ENCODE measurements around the gene USP31. TPM values are rescaled to one million over a fixed set of nuclear protein-coding genes. Genes with fewer than 3 reads are reported as not detected.

USP31 gene
- total RNA-seq, 3 donors from 2014 or later (not counting 1 experiment from before 2014, with no cell fraction given) = 6.1 to 6.6 (median 6.3) TPM

DNA sequence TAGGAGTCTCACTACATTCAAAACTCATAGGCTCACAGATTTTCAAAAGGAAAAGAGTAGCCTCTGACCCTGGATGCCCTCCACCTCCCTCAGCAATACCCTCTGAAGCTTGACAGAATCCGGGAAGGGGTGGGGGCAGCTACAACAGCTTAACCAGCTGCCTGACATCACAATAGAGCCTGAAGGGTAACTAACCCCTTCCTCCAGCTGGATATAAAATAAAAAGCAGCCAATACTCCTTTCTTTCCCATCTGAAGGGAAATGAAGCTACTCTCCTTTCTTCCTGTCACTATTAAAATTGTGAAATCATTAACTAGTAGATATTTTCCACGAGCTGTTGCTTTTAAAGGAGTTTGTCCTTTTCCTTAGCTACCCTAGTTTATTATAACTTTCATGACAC is 24.0 kb downstream of the USP31 start:
- TF ChIP-seq, protein P1, sequence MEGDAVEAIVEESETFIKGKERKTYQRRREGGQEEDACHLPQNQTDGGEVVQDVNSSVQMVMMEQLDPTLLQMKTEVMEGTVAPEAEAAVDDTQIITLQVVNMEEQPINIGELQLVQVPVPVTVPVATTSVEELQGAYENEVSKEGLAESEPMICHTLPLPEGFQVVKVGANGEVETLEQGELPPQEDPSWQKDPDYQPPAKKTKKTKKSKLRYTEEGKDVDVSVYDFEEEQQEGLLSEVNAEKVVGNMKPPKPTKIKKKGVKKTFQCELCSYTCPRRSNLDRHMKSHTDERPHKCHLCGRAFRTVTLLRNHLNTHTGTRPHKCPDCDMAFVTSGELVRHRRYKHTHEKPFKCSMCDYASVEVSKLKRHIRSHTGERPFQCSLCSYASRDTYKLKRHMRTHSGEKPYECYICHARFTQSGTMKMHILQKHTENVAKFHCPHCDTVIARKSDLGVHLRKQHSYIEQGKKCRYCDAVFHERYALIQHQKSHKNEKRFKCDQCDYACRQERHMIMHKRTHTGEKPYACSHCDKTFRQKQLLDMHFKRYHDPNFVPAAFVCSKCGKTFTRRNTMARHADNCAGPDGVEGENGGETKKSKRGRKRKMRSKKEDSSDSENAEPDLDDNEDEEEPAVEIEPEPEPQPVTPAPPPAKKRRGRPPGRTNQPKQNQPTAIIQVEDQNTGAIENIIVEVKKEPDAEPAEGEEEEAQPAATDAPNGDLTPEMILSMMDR (IDR thresholded peaks at IDR 0.05) = no peak
- 53% methylated on average over 1 of the region's 2 CpGs for WGBS (ENCODE audit: insufficient coverage)
- Mint-ChIP-seq H3K4me3 (no peak overlapping the region), H3K4me1 (peaks cover 19% of the 10 kb centered on the region in 2 donors), H3K36me3 (no peaks in the 10 kb centered on the region), H3K27me3 (ENCODE audit: low read depth in 2 of 2) (no peaks in the 10 kb centered on the region), H3K9me3 (no peaks in the 10 kb centered on the region), H3K27ac (no peak overlapping the region)
- DNase-seq = no peak
- ATAC-seq = no peak
- intact Hi-C loops (cut with micrococcal nuclease) = no loop called here
- H3K9me3 ChIP-seq (ENCODE audit: control insufficient read depth, insufficient read depth, low read length) = no peaks in the 10 kb centered on the region
- H3K4me3 ChIP-seq (ENCODE audit: low read length) = no peak overlapping the region
- H3K27me3 ChIP-seq (ENCODE audit: control insufficient read depth, insufficient read depth, low read length) = no peaks in the 10 kb centered on the region
- no peaks in the 10 kb centered on the region for H3K36me3 ChIP-seq (ENCODE audit: control insufficient read depth, insufficient read depth, low read length)
- H3K4me1 ChIP-seq (ENCODE audit: control insufficient read depth, insufficient read depth, low read length) = no peaks in the 10 kb centered on the region
- no peak overlapping the region for H3K27ac ChIP-seq (ENCODE audit: low read length)

DNA sequence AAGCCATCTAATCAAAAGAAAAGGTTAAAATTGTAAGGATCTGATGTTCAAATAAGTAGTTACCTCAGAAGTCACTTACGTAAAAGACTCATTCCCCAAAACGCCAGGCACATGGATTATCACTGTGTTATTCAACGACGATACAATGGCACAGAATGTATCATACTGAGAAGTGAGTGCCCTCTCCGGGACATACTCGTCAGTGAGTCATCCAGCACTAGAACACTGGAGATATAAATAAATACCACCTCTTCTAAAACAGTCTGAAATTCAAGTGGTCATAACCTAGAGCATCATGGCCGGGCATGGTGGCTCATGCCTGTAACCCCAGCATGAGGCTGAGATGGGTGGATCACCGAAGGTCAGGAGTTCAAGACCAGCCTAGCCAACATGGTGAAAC is 24.9 kb downstream of the USP31 start:
- no peak overlapping the region for H3K27ac Mint-ChIP-seq
- H3K4me3 ChIP-seq (ENCODE audit: low read length) = no peak overlapping the region
- no peaks in the 10 kb centered on the region for H3K27me3 Mint-ChIP-seq (ENCODE audit: low read depth in 2 of 2)
- H3K4me3 Mint-ChIP-seq = no peak overlapping the region
- TF ChIP-seq, protein P1 (IDR thresholded peaks at IDR 0.05) = no peak
- intact Hi-C loops (cut with micrococcal nuclease) = no loop called here
- H3K4me1 ChIP-seq (ENCODE audit: control insufficient read depth, insufficient read depth, low read length) = no peaks in the 10 kb centered on the region
- DNase-seq (no peak), ATAC-seq (no peak)
- WGBS (ENCODE audit: insufficient coverage) = 93% methylated on average over 8 of the region's 8 CpGs
- no peaks in the 10 kb centered on the region for H3K9me3 Mint-ChIP-seq
- H3K36me3 Mint-ChIP-seq = no peaks in the 10 kb centered on the region
- no peaks in the 10 kb centered on the region for H3K36me3 ChIP-seq (ENCODE audit: control insufficient read depth, insufficient read depth, low read length)
- no peak overlapping the region for H3K27ac ChIP-seq (ENCODE audit: low read length)
- H3K9me3 ChIP-seq (ENCODE audit: control insufficient read depth, insufficient read depth, low read length) = no peaks in the 10 kb centered on the region
- H3K4me1 Mint-ChIP-seq = peaks cover 19% of the 10 kb centered on the region in 2 donors
- no peaks in the 10 kb centered on the region for H3K27me3 ChIP-seq (ENCODE audit: control insufficient read depth, insufficient read depth, low read length)

DNA sequence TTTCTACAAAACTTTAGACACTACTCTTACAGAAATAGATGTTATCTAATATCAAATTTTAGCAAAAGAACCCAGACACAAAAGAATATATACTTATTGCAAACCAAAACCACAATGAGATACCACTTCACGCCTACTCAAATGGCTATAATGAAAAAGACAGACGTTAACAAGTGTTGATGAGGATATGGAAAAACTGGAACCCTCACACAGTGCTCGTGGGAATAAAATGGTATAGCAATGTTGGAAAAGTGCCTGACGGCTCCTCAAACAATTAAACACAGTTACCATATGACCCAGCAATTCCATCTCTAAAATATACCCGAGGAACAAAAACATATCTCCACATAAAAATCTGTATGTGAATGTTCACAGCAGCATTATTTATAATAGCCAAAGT is 27.1 kb downstream of the USP31 start:
- peaks cover 19% of the 10 kb centered on the region in 2 donors for H3K4me1 Mint-ChIP-seq
- WGBS (ENCODE audit: insufficient coverage) = 50% methylated on average over 4 of the region's 5 CpGs
- Histone ChIP-seq H3K36me3 (ENCODE audit: control insufficient read depth, insufficient read depth, low read length) (no peaks in the 10 kb centered on the region), H3K4me3 (ENCODE audit: low read length) (no peak overlapping the region), H3K27ac (ENCODE audit: low read length) (no peak overlapping the region), H3K9me3 (ENCODE audit: control insufficient read depth, insufficient read depth, low read length) (no peaks in the 10 kb centered on the region), H3K4me1 (ENCODE audit: control insufficient read depth, insufficient read depth, low read length) (no peaks in the 10 kb centered on the region), H3K27me3 (ENCODE audit: control insufficient read depth, insufficient read depth, low read length) (no peaks in the 10 kb centered on the region)
- TF ChIP-seq, protein P1 (IDR thresholded peaks at IDR 0.05) = no peak
- H3K36me3 Mint-ChIP-seq = no peaks in the 10 kb centered on the region
- no peak for DNase-seq
- ATAC-seq = no peak
- no peaks in the 10 kb centered on the region for H3K27me3 Mint-ChIP-seq (ENCODE audit: low read depth in 2 of 2)
- intact Hi-C loops (cut with micrococcal nuclease) = no loop called here
- H3K9me3 Mint-ChIP-seq = no peaks in the 10 kb centered on the region
- H3K27ac Mint-ChIP-seq = no peak overlapping the region
- H3K4me3 Mint-ChIP-seq = no peak overlapping the region

DNA sequence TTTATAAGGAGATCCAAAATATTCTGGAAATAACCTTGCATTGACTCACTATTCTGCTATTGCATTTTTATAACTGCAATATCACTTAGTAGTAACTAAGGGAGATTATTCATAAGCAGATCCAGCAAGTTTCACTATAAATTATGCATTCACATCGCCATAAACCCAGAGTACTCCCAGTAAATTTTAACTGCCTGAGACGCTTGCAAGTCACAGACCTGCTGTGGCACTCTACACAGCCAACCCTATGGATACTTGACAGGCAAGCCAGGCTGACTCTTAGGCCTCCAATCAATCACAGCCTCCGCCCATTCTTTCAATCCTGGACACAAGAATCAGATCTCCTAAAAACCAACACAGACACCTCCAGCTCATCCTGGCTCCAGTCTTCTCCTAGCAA is 28.2 kb downstream of the USP31 start:
- peaks cover 19% of the 10 kb centered on the region in 2 donors for H3K4me1 Mint-ChIP-seq
- ATAC-seq (no peak), DNase-seq (no peak)
- H3K27ac Mint-ChIP-seq = no peak overlapping the region
- H3K27me3 Mint-ChIP-seq (ENCODE audit: low read depth in 2 of 2) = no peaks in the 10 kb centered on the region
- H3K27ac ChIP-seq (ENCODE audit: low read length) = no peak overlapping the region
- H3K4me3 Mint-ChIP-seq = no peak overlapping the region
- TF ChIP-seq, protein P1 (IDR thresholded peaks at IDR 0.05) = no peak
- H3K36me3 Mint-ChIP-seq = no peaks in the 10 kb centered on the region
- H3K27me3 ChIP-seq (ENCODE audit: control insufficient read depth, insufficient read depth, low read length) = no peaks in the 10 kb centered on the region
- intact Hi-C loops (cut with micrococcal nuclease) = no loop called here
- H3K9me3 ChIP-seq (ENCODE audit: control insufficient read depth, insufficient read depth, low read length) = no peaks in the 10 kb centered on the region
- no peaks in the 10 kb centered on the region for H3K36me3 ChIP-seq (ENCODE audit: control insufficient read depth, insufficient read depth, low read length)
- H3K4me3 ChIP-seq (ENCODE audit: low read length) = no peak overlapping the region
- H3K9me3 Mint-ChIP-seq = no peaks in the 10 kb centered on the region
- WGBS (ENCODE audit: insufficient coverage) = 88% methylated on average over 3 of the region's 3 CpGs
- no peaks in the 10 kb centered on the region for H3K4me1 ChIP-seq (ENCODE audit: control insufficient read depth, insufficient read depth, low read length)
